ENCODE data around the gene COL4A3. TPM values are rescaled to one million over a fixed set of nuclear protein-coding genes. Genes with fewer than 3 reads are reported as not detected.

The COL4A3 gene
- total and polyA plus RNA-seq, 8 donors = under 0.01 to 2.9 (median 0.90) TPM

GRCh38 chr2:227326783-227327182 is 162.4 kb downstream of the COL4A3 start:
- intact Hi-C loops (cut with DNase I; ENCODE audit: low total_unique reads) = no loop called here
- Histone ChIP-seq H3K4me1 (peaks cover 5 to 32% (median 20%) of the 10 kb centered on the region in 4 donors), H3K27me3 (no peaks in the 10 kb centered on the region), H3K9me3 (no peaks in the 10 kb centered on the region), H3K4me3 (peak overlapping the region in 1 of 4 donors; percentile 94), H3K27ac (no peak overlapping the region), H3K36me3 (peaks cover 0 to 28% (median 17%) of the 10 kb centered on the region in 4 donors)
- 86 to 92% (median 90%) methylated on average over 6 of the region's 6 CpGs for WGBS, 5 donors
- TF ChIP-seq POLR2AphosphoS5 (IDR thresholded peaks at IDR 0.05) (no peak), EP300 (IDR thresholded peaks at IDR 0.05) (no peak), CTCF (IDR thresholded peaks at IDR 0.05) (no peak), POLR2A (IDR thresholded peaks at IDR 0.05) (no peak)
- DNase-seq = no peak

GRCh38 chr2:227335713-227336112 is 171.3 kb downstream of the COL4A3 start:
- no peak for DNase-seq
- no peak overlapping the region for H3K4me3 ChIP-seq
- intact Hi-C loops (cut with DNase I; ENCODE audit: low total_unique reads) = no loop called here
- no peak for TF ChIP-seq CTCF (IDR thresholded peaks at IDR 0.05)
- TF ChIP-seq POLR2A (IDR thresholded peaks at IDR 0.05) = no peak
- TF ChIP-seq POLR2AphosphoS5 (IDR thresholded peaks at IDR 0.05) = no peak
- TF ChIP-seq EP300 (IDR thresholded peaks at IDR 0.05) = no peak
- no peaks in the 10 kb centered on the region for H3K27me3 ChIP-seq
- peaks cover 7 to 66% (median 55%) of the 10 kb centered on the region in 4 donors for H3K36me3 ChIP-seq
- 87 to 93% (median 89%) methylated on average over 1 of the region's 1 CpG for WGBS, 5 donors
- H3K9me3 ChIP-seq = no peaks in the 10 kb centered on the region
- H3K4me1 ChIP-seq = peaks cover 0 to 12% (median 0%) of the 10 kb centered on the region in 4 donors
- peak overlapping the region in 1 of 5 donors; percentile 2 for H3K27ac ChIP-seq

GRCh38 chr2:227337442-227337841 is 173.0 kb downstream of the COL4A3 start:
- H3K9me3 ChIP-seq = no peaks in the 10 kb centered on the region
- intact Hi-C loops (cut with DNase I; ENCODE audit: low total_unique reads) = no loop called here
- H3K4me3 ChIP-seq = no peak overlapping the region
- no peak for DNase-seq
- TF ChIP-seq POLR2A (IDR thresholded peaks at IDR 0.05) (no peak), POLR2AphosphoS5 (IDR thresholded peaks at IDR 0.05) (no peak), CTCF (IDR thresholded peaks at IDR 0.05) (no peak), EP300 (IDR thresholded peaks at IDR 0.05) (no peak)
- 95 to 100% (median 97%) methylated on average over 2 of the region's 2 CpGs for WGBS, 5 donors
- H3K36me3 ChIP-seq = peaks cover 5 to 68% (median 57%) of the 10 kb centered on the region in 4 donors
- peaks cover 0 to 12% (median 0%) of the 10 kb centered on the region in 4 donors for H3K4me1 ChIP-seq
- H3K27me3 ChIP-seq = no peaks in the 10 kb centered on the region
- H3K27ac ChIP-seq = no peak overlapping the region

- intact Hi-C loops (cut with DNase I; ENCODE audit: low total_unique reads) = no loop called here
- H3K27ac ChIP-seq = no peak overlapping the region
- no peak overlapping the region for H3K4me3 ChIP-seq
- H3K9me3 ChIP-seq = no peaks in the 10 kb centered on the region
- peaks cover 0 to 12% (median 0%) of the 10 kb centered on the region in 4 donors for H3K4me1 ChIP-seq
- no peaks in the 10 kb centered on the region for H3K27me3 ChIP-seq
- no peak for TF ChIP-seq EP300 (IDR thresholded peaks at IDR 0.05)
- TF ChIP-seq CTCF (IDR thresholded peaks at IDR 0.05) = no peak
- TF ChIP-seq POLR2AphosphoS5 (IDR thresholded peaks at IDR 0.05) = no peak
- TF ChIP-seq POLR2A (IDR thresholded peaks at IDR 0.05) = no peak
- H3K36me3 ChIP-seq = peaks cover 2 to 69% (median 57%) of the 10 kb centered on the region in 4 donors
- WGBS, 5 donors = 54 to 76% (median 62%) methylated on average over 2 of the region's 2 CpGs
- DNase-seq = peak in 1 of 2 donors; percentile 16
Observed at GRCh38 chr2:227339098-227339599, 174.7 kb downstream of the COL4A3 start.

All from stomach (tissue), 9 donors.